HFF-Myc (cell line): ENCODE results near the gene CTNNA2.

Experiments
- DNase-seq: peaks from one replicate; pipeline ENCODE4 v3.0.0-alpha.2; 2011; ENCODE audit warnings: low read depth; ENCODE audit errors: extremely low read depth
- H3K4me3 ChIP-seq: replicated peaks from 2 replicates; pipeline ENCODE4 v1.5.1; 2011; ENCODE audit warnings: low read depth, mild to moderate bottlenecking, control low read depth, low read length
- CTCF ChIP-seq: IDR thresholded peaks from 2 replicates; pipeline ENCODE4 v1.5.1; 2012; ENCODE audit warnings: mild to moderate bottlenecking, low read depth, low read length, control low read depth; ENCODE audit errors: missing control alignments

CTNNA2 gene

GRCh38 chr2:80058562-80058961 is 545.7 kb downstream of the CTNNA2 start:
- H3K4me3 ChIP-seq: no peak overlapping the region
- no peak for DNase-seq
- TF ChIP-seq CTCF: no peak

- no peak overlapping the region for H3K4me3 ChIP-seq
- no peak for DNase-seq
- no peak for TF ChIP-seq CTCF
These were observed 546.6 kb downstream of the CTNNA2 start for GRCh38 chr2:80059447-80059846.

- DNase-seq: no peak
- no peak for TF ChIP-seq CTCF
- H3K4me3 ChIP-seq: no peak overlapping the region
These were observed 549.0 kb downstream of the CTNNA2 start for GRCh38 chr2:80061881-80062280.

- DNase-seq: no peak
- no peak overlapping the region for H3K4me3 ChIP-seq
- no peak for TF ChIP-seq CTCF
These were observed 549.4 kb downstream of the CTNNA2 start for GRCh38 chr2:80062298-80062697.

GRCh38 chr2:80068038-80068731 is 555.3 kb downstream of the CTNNA2 start:
- DNase-seq: no peak

GRCh38 chr2:80070587-80070986 is 557.7 kb downstream of the CTNNA2 start:
- no peak for TF ChIP-seq CTCF
- DNase-seq: no peak
- H3K4me3 ChIP-seq: no peak overlapping the region

More at GRCh38 chr2:80068038-80068731, 555.3 kb downstream of the CTNNA2 start:
- H3K4me3 ChIP-seq: no peak overlapping the region
- TF ChIP-seq CTCF: no peak

- H3K4me3 ChIP-seq: no peak overlapping the region
- DNase-seq: no peak
- no peak for TF ChIP-seq CTCF
These were observed 559.1 kb downstream of the CTNNA2 start for GRCh38 chr2:80071941-80072340.
